ENCODE results near the gene HCN4.

- TF ChIP-seq, protein P1, sequence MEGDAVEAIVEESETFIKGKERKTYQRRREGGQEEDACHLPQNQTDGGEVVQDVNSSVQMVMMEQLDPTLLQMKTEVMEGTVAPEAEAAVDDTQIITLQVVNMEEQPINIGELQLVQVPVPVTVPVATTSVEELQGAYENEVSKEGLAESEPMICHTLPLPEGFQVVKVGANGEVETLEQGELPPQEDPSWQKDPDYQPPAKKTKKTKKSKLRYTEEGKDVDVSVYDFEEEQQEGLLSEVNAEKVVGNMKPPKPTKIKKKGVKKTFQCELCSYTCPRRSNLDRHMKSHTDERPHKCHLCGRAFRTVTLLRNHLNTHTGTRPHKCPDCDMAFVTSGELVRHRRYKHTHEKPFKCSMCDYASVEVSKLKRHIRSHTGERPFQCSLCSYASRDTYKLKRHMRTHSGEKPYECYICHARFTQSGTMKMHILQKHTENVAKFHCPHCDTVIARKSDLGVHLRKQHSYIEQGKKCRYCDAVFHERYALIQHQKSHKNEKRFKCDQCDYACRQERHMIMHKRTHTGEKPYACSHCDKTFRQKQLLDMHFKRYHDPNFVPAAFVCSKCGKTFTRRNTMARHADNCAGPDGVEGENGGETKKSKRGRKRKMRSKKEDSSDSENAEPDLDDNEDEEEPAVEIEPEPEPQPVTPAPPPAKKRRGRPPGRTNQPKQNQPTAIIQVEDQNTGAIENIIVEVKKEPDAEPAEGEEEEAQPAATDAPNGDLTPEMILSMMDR (IDR thresholded peaks at IDR 0.05): no peak
- no peak for TF ChIP-seq POLR2A (IDR thresholded peaks at IDR 0.05)
These were observed 20.8 kb upstream of the HCN4 start for GRCh38 chr15:73389539-73389938.

Data from Peyer's patch (tissue), 4 donors.